Spleen (tissue), 7 donors: Measurements from ENCODE around the gene AGAP2.

Source experiments
- POLR2AphosphoS5 ChIP-seq, 3 donors: sonication (generic); formaldehyde crosslinking; IDR thresholded peaks; one replicate each; pipeline ENCODE4 v1.5.1; 2017; ENCODE audit warnings: antibody characterized with exemption in 3 of 3
- TF ChIP-seq, protein P1 (sequence below), 11 experiments: fragments of 200-600 bp in 7 of 11; fragments of 450-650 bp in 4 of 11; sonication (generic) in 4 of 11; IDR thresholded peaks in 8 of 11; conservative IDR thresholded peaks in 3 of 11; 1 replicate in 7 of 11; 2 replicates in 4 of 11; pipeline versions ENCODE4 v1.4.0 to v1.8.0; 2016 to 2021; ENCODE audit warnings: antibody characterized with exemption in 11 of 11, inconsistent platforms in 4 of 11, mild to moderate bottlenecking in 1 of 11
- donor health status: DM: no; HTN: no; CAD: no; lungs with moderate emphysema.
- donor health status: DM: no; HTN: no; CAD: no.
- donor health status: DM: no; HTN: no; CAD: no.

DNA sequence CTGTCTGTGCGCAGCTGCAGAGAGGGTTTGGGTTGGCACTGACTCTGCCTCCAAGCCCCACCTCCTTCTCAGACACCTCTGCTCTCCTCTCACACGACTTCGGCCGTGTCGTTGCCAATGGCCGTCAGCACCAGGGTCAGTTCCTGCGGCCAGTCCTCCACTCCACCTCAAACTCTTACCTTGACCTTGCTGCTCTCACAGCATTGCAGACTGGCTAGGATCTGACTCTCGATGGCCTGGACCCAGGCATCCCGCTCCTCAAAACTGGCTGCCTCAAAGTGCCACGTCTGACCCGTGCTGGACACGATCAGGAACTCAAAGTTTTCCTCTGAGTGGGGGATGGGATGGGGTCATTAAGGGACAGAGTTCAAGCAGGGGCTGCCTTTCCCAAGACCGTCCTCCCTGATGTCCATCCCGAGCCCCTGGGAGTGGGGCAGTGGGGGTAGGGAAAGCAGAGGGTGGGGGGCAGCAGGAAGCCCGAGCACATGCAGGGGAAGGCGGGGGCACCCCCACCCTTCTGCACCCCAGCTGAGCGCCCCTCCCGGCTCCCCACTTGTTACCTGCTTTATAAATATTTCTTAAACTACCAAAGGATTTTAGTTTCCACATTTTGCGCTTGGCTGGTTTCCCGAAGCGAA lies 10.7 kb downstream of the AGAP2 start:
- no peak for TF ChIP-seq POLR2AphosphoS5 (IDR thresholded peaks at IDR 0.05)
- TF ChIP-seq, protein P1, sequence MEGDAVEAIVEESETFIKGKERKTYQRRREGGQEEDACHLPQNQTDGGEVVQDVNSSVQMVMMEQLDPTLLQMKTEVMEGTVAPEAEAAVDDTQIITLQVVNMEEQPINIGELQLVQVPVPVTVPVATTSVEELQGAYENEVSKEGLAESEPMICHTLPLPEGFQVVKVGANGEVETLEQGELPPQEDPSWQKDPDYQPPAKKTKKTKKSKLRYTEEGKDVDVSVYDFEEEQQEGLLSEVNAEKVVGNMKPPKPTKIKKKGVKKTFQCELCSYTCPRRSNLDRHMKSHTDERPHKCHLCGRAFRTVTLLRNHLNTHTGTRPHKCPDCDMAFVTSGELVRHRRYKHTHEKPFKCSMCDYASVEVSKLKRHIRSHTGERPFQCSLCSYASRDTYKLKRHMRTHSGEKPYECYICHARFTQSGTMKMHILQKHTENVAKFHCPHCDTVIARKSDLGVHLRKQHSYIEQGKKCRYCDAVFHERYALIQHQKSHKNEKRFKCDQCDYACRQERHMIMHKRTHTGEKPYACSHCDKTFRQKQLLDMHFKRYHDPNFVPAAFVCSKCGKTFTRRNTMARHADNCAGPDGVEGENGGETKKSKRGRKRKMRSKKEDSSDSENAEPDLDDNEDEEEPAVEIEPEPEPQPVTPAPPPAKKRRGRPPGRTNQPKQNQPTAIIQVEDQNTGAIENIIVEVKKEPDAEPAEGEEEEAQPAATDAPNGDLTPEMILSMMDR (IDR thresholded peaks at IDR 0.05 in 8 of 11, conservative IDR thresholded peaks at IDR 0.05 in 3 of 11): no peak
